GM19468 (cell line): ENCODE results near the gene SLC25A22.

ENCODE experiments used
- ATAC-seq: cut with Tn5 transposase; IDR thresholded peaks from one replicate; pipeline ENCODE4 v1.9.1; 2021; ENCODE audit warnings: mild to moderate bottlenecking, moderate library complexity, moderate number of reproducible peaks; ENCODE audit not compliant: unreplicated experiment; ENCODE audit errors: extremely low read depth

The SLC25A22 gene

DNA sequence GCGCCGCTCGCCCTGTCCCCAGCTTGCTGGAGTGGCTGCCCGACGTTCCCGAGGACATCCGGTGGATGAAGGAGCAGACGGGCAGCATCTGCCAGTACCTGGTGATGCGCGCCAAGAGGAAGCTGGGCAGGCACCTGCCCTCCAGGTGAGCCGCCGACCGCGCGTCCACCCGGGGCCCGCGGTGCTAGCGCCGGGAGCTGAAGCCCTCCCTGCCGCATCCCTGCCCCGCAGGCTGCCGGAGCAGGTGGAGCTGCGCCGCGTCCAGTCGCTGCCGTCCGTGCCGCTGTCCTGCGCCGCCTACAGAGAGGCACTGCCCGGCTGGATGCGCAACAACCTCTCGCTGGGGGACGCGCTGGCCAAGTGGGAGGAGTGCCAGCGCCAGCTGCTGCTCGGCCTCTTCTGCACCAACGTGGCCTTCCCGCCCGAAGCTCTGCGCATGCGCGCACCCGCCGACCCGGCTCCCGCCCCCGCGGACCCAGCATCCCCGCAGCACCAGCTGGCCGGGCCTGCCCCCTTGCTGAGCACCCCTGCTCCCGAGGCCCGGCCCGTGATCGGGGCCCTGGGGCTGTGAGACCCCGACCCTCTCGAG lies 26.3 kb upstream of the SLC25A22 start:
- ATAC-seq: no peak

GRCh38 chr11:823441-824291 lies 25.6 kb upstream of the SLC25A22 start:
- no peak for ATAC-seq

- no peak for ATAC-seq
Observed at GRCh38 chr11:821512-822371, 23.7 kb upstream of the SLC25A22 start.

GRCh38 chr11:820655-821511 lies 22.8 kb upstream of the SLC25A22 start:
- no peak for ATAC-seq

DNA sequence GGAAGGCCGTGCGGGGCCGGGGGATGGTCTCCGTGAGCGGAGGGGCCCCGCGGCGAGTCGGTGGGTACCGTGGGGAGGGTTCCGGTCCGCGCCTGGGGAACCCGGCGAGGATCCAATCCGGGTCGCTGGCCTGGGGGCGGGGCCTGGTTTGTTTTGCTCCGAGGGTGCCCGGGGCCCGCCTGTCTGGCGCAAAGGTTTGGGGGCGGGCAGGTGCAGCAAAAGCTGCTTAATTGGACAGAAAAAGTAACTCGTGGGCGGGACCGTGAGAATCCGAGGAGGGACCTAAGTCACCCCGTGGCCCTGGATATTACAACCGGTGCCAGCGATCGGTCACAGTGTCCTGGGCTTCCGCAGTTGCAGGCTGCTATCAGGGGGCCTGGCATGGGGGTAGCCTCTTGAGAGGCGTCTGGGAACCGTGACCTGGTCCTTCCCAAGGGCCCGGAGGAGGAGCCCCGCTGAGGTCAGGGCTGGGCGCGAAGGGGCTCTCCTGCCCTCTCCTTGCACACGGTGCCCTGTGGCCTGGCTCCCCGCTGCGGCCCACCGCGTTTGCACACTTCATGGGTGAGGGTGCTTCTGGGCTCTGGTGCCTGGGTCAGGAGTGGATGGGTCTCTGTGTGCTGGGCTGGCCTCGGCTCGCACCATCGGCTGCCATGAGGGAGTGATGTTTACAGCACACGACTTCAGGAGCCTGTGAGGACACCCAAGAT lies 22.0 kb upstream of the SLC25A22 start:
- ATAC-seq: no peak

- no peak for ATAC-seq
Observed at GRCh38 chr11:819129-819931, 21.2 kb upstream of the SLC25A22 start.

DNA sequence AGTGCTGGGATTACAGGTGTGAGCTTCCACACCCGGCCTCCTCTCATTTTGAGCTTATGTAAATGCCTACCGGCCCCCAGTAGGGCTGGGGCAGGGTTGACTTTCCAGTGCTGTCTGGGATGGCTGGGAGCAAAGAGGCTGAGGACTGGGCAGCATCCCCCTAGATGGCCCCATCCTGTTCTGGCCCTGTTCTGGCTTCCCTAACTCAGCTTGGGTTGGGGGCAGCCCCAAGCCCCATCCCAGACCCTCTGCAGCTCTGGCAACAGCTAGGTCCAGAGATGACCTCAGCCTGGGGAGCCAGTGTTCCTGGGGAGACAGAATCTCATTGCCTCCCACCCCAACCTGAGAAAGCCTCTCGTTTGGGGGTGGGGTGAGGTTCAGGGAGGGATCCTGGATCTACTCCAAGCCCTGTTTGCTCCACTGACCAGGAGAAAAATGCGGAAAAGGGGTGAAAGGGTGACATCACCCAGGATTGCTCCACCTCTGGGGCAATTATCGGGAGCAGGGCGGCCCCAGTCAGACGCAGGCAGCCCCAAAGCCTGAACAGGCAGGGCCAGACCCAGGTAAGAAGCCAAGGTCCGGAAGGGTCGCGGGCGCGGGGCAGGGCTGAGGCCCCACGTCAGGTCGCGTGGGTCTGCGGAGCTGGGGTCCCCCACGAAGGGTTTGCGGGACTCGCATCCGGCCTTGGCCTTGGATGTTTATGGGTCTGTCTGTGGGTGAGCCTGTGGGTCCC lies 20.5 kb upstream of the SLC25A22 start, which contains the start of gene PNPLA2:
Gene PNPLA2 (plus strand): TSS at position 519 of the 733 bp plus-strand sequence. CDS start 805 bp downstream, outside the sequence.
- ATAC-seq: no peak

GRCh38 chr11:816433-816779 lies 18.3 kb upstream of the SLC25A22 start:
- ATAC-seq: no peak

DNA sequence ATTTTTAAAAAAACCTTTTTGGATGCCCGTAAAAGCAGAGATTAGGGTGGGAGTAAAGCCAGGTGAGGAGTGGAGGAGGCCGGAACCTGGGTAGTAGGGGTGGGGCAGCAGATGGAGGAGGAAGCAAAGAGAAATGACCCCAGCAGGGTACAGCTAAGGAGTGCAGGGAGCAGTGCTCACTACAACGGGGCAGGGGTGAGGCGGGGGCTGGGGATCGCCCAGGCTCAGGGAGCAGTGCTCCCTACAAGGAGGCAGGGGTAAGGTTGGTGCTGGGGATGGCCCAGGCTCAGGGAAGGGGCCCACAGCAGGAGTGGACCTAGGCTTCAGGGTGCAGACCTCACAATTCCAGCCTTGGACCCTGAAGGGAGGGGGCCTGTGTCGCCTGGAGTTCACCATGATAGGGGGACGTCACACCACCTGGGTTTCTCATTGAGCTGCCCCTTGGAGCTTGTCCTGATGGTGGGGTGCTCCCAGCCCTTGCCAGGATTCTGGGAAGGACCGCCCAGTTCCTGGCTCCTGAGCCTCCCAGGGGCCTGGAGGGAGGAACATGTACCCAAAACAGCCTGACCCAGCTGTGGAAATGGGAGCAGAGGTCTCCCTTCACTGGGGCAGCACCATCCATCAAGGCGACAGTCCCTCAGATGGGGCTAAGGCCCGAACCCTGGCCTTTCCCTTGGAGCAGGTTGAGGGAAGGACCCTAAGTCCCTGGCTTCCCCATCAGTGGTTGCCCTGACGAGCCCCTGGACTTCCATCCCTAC lies 17.8 kb upstream of the SLC25A22 start:
- no peak for ATAC-seq

- no peak for ATAC-seq
Observed at GRCh38 chr11:813456-814096, 15.5 kb upstream of the SLC25A22 start.

- ATAC-seq: no peak
Observed at GRCh38 chr11:813072-813455, 15.0 kb upstream of the SLC25A22 start.

- no peak for ATAC-seq
Observed at GRCh38 chr11:812390-812789, 14.3 kb upstream of the SLC25A22 start.

DNA sequence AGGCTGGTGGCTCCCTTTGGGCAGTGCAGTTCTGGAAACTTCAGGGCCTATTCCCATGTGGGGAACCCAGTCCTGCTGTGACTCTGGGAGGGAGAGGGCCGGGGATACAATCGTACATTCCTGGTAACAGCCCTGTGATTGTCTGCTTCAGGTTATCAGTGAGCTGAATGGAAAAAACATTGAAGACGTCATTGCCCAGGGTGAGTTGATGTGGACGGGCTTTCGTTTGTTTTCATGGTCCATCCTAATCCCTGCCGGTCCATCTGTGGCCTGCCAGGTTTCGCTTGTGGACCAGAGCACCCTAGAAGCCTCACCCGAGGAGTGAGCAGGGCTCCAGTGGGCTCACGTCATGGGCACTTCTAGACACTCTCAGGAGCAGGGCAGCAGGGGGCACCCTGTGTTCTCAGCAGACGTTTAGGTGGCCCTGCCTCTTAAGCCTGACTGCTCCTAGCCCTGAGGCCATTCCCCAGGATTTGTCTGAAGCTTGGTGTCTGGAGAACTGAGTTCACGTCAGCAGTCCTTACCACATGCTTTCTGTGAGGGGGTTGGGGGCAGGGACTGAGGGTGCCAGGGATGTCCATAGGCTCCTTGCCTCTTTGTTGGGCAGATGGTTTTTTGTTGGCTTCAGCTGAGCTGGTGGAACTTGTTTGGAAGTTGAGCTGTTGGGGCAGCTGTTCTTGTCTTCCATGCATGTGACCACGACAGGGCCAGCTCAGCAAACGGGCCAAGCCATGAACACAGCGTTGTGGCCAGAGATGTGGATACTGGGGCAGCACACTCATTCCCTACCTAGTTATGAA lies 13.6 kb upstream of the SLC25A22 start:
- ATAC-seq: no peak

- ATAC-seq: no peak
Observed at GRCh38 chr11:810040-810567, 12.0 kb upstream of the SLC25A22 start.

- peak; percentile 64 for ATAC-seq
Observed at GRCh38 chr11:809287-810039, 11.4 kb upstream of the SLC25A22 start, which contains the start of gene RPLP2. Gene RPLP2, plus strand, starts transcription at chr11:809967. Its CDS starts 268 bp downstream, at chr11:810235.
